Mesenchymal stem cell (in vitro differentiated cells and primary cell): Measurements from ENCODE around the gene NPTN. TPM values are rescaled to one million over a fixed set of nuclear protein-coding genes. Genes with fewer than 3 reads are reported as not detected.

ENCODE experiments used
- DNase-seq: peaks from one replicate; pipeline ENCODE4 v3.0.0-alpha.2; 2013
- H2AFZ ChIP-seq: one replicate; pipeline ENCODE4 v1.6.1; 2013; ENCODE audit warnings: low read depth, mild to moderate bottlenecking, control low read depth, inconsistent platforms, low read length, moderate library complexity
- H2AK5ac ChIP-seq: 2 replicates; pipeline ENCODE4 v1.6.1; 2013; ENCODE audit warnings: low read length, moderate library complexity, mild to moderate bottlenecking, inconsistent platforms; ENCODE audit not compliant: severe bottlenecking
- H2BK120ac ChIP-seq: one replicate; pipeline ENCODE4 v1.6.1; 2013; ENCODE audit warnings: low read depth, mild to moderate bottlenecking, inconsistent platforms, low read length, moderate library complexity
- H2BK12ac ChIP-seq, 2 experiments: one replicate each; pipeline ENCODE4 v1.6.1; 2013; ENCODE audit warnings: inconsistent platforms in 2 of 2, low read length in 2 of 2, mild to moderate bottlenecking in 2 of 2, moderate library complexity in 2 of 2, control low read depth in 1 of 2
- H2BK15ac ChIP-seq: one replicate; pipeline ENCODE4 v1.6.1; 2013; ENCODE audit warnings: mild to moderate bottlenecking, low read depth, inconsistent platforms; ENCODE audit not compliant: poor library complexity, severe bottlenecking
- H2BK5ac ChIP-seq: 2 replicates; pipeline ENCODE4 v1.6.1; 2013; ENCODE audit warnings: low read depth, mild to moderate bottlenecking, low read length, control low read depth, inconsistent platforms; ENCODE audit not compliant: poor library complexity, severe bottlenecking
- H3K14ac ChIP-seq, 2 experiments: one replicate each; pipeline ENCODE4 v1.6.1; 2013; ENCODE audit warnings: inconsistent platforms in 2 of 2, low read length in 2 of 2, control low read depth in 1 of 2, mild to moderate bottlenecking in 1 of 2, moderate library complexity in 1 of 2
- H3K18ac ChIP-seq, 2 experiments: one replicate each; pipeline ENCODE4 v1.6.1; 2013; ENCODE audit warnings: inconsistent platforms in 2 of 2, low read length in 2 of 2, control low read depth in 1 of 2, low read depth in 1 of 2, mild to moderate bottlenecking in 1 of 2
- H3K23ac ChIP-seq, 2 experiments: one replicate each; pipeline ENCODE4 v1.6.1; 2013; ENCODE audit warnings: inconsistent platforms in 2 of 2, low read length in 2 of 2, mild to moderate bottlenecking in 2 of 2, moderate library complexity in 2 of 2, control low read depth in 1 of 2
- H3K27ac ChIP-seq: 2 replicates; pipeline ENCODE4 v1.5.1; 2013; ENCODE audit warnings: mild to moderate bottlenecking, moderate library complexity, low read length, control low read depth, inconsistent platforms; ENCODE audit not compliant: poor library complexity, severe bottlenecking
- H3K27me3 ChIP-seq, 2 experiments: 2 replicates each; pipeline versions ENCODE4 v1.6.1 to v1.7.0; 2013; ENCODE audit warnings: low read length in 2 of 2, mild to moderate bottlenecking in 2 of 2, moderate library complexity in 2 of 2, control low read depth in 1 of 2, inconsistent platforms in 1 of 2; ENCODE audit not compliant: control insufficient read depth in 1 of 2, insufficient read depth in 1 of 2
- H3K36me3 ChIP-seq, 2 experiments: 2 replicates each; pipeline versions ENCODE4 v1.6.1 to v1.7.0; 2013; ENCODE audit warnings: low read length in 2 of 2, control low read depth in 1 of 2, inconsistent platforms in 1 of 2, low read depth in 1 of 2, mild to moderate bottlenecking in 1 of 2; ENCODE audit not compliant: insufficient read depth in 2 of 2, control insufficient read depth in 1 of 2
- H3K4ac ChIP-seq, 2 experiments: one replicate each; pipeline ENCODE4 v1.6.1; 2013; ENCODE audit warnings: inconsistent platforms in 2 of 2, low read length in 2 of 2, mild to moderate bottlenecking in 2 of 2, moderate library complexity in 2 of 2, control low read depth in 1 of 2, low read depth in 1 of 2
- H3K4me1 ChIP-seq: 2 replicates; pipeline ENCODE4 v1.6.1; 2013; ENCODE audit warnings: low read depth, low read length, control low read depth; ENCODE audit not compliant: control insufficient read depth, insufficient read depth
- H3K4me2 ChIP-seq: 2 replicates; pipeline ENCODE4 v1.6.1; 2013; ENCODE audit warnings: low read length, mild to moderate bottlenecking, inconsistent platforms; ENCODE audit not compliant: poor library complexity, severe bottlenecking
- H3K4me3 ChIP-seq, 2 experiments: 2 replicates each; pipeline versions ENCODE4 v1.5.1 to v1.7.0; 2013; ENCODE audit warnings: low read length in 2 of 2, mild to moderate bottlenecking in 2 of 2, control low read depth in 1 of 2, low read depth in 1 of 2; ENCODE audit not compliant: insufficient read depth in 1 of 2
- H3K79me1 ChIP-seq: replicated peaks from 2 replicates; pipeline ENCODE4 v1.6.1; 2013; ENCODE audit warnings: mild to moderate bottlenecking, control low read depth, low read length, inconsistent platforms; ENCODE audit not compliant: poor library complexity, severe bottlenecking
- H3K9ac ChIP-seq: 2 replicates; pipeline ENCODE4 v1.7.0; 2013; ENCODE audit warnings: mild to moderate bottlenecking, low read length, moderate library complexity
- H3K9me3 ChIP-seq: 2 replicates; pipeline ENCODE4 v1.7.0; 2013; ENCODE audit warnings: mild to moderate bottlenecking, low read length; ENCODE audit not compliant: control insufficient read depth
- H4K8ac ChIP-seq: one replicate; pipeline ENCODE4 v1.6.1; 2013; ENCODE audit warnings: inconsistent platforms, mild to moderate bottlenecking, low read length, moderate library complexity
- H4K91ac ChIP-seq: one replicate; pipeline ENCODE4 v1.6.1; 2013; ENCODE audit warnings: mild to moderate bottlenecking, low read length, inconsistent platforms
- WGBS: methylation state at CpG from one replicate; pipeline ENCODE4 v1.1.7; 2013; ENCODE audit warnings: mixed read lengths; 5-methylcytosine and 5-hydroxymethylcytosine counted together
- polyA plus RNA-seq, 2 experiments: library from polyadenylated mRNA; stranded (reverse); fragments of 200-250 nt; gene quantifications; one replicate each; pipeline ENCODE4 v1.2.3, GENCODE V29; 2013

NPTN gene
- 177 TPM for polyA plus RNA-seq (2013, experiment 1 of 2)
- 174 TPM for polyA plus RNA-seq (2013, experiment 2 of 2)

DNA sequence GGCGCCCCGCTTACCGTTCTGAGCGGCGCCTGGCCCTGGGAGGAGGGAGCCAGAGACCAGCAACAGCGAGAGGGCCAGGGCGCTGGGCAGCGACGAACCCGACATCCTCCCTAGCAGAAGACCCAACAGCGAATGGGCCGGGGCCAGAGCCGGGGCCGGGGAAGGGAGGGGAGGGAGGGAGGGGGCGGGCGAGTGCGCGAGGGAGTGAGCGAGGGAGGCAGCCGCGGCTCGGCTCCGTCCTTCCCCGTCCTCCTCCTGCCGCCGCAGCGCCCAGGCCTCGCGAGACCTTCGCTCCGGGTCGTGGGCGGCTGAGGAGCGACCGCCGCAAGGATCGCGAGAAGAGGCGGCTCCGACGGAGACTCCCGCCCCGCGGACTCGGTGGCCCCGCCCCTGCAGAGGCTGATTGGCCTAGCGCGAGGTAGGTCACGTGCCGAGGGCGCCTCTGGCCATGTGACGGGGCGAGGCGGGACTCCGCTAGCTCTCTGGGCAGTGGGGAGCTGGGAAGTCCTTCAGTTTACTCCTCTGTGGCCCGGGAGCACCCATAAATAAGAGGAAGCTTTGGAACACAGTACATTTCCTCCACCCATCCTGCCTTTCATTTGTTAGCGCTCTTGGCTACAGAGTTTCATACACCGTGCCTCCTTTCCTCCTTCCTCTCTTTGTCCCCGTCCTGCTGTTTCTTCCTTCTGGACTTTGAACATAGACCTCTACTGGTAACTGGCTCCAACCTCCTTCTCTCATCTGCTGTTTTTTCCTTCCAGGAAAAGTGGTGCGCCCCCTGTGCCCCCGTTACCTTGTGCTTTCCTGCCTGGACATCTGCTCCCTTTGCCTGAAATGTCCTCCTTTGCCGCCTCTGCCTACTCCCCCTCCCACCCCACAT, at the start of gene NPTN:
TSS of gene NPTN (minus strand) at position 279 of the 880 bp plus-strand sequence. CDS start at position 105, 174 bp downstream.
- Histone ChIP-seq H2BK15ac (peak within 1 kb of the TSS; percentile 92), H2BK120ac (peak within 1 kb of the TSS; percentile 97), H3K4ac (peak within 1 kb of the TSS; percentile 98 to 99), H3K4me3 (peak within 1 kb of the TSS; percentile 81 to 96), H3K4me2 (peak within 1 kb of the TSS; percentile 85), H3K9ac (peak within 1 kb of the TSS; percentile 96), H3K27ac (peak within 1 kb of the TSS; percentile 100), H4K8ac (peak within 1 kb of the TSS; percentile 98), H2AK5ac (peak within 1 kb of the TSS; percentile 97), H3K23ac (peak within 1 kb of the TSS; percentile 90 to 98), H3K9me3 (no peaks in the 10 kb centered on the region), H2BK5ac (peak within 1 kb of the TSS; percentile 97), H3K18ac (peak within 1 kb of the TSS; percentile 97 to 100), H3K14ac (peak within 1 kb of the TSS; percentile 99 to 100), H3K36me3 (no peaks in the 10 kb centered on the region), H2BK12ac (peak within 1 kb of the TSS; percentile 97 to 99), H3K79me1 (no peaks in the 10 kb centered on the region), H3K27me3 (no peaks in the 10 kb centered on the region), H3K4me1 (peaks cover 10% of the 10 kb centered on the region), H2AFZ (peak within 1 kb of the TSS; percentile 29), H4K91ac (peak within 1 kb of the TSS; percentile 97)
- DNase-seq, result peak; percentile 98
- 2% methylated on average over 51 of the region's 62 CpGs for WGBS

DNA sequence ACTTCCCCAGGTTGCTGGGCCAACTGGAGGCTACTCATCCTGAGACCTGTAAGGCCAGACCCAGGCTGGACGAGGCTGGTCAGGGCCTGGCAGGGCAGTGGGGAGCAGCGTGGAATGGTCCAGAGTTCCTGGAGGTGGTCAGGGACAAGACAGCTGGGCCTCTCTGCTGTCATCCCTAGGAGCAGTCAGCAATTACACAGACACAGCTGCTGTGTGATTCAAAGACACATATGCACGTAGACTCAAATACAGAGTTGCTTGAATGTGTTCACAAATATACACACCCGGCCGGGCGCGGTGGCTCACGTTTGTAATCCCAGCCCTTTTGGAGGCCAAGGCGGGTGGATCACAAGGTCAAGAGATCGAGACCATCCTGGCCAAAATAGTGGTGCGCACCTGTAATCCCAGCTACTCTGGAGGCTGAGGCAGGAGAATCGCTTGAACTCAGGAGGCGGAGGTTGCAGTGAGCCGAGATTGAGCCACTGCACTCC, 49.5 kb upstream of the NPTN start:
- H3K79me1 ChIP-seq, result peaks cover 7% of the 10 kb centered on the region
- DNase-seq, result no peak
- peak overlapping the region in 1 of 2 experiments; percentile 65 for H3K4ac ChIP-seq
- H2BK120ac ChIP-seq, result no peak overlapping the region
- no peak overlapping the region for H3K27ac ChIP-seq
- 86% methylated on average over 14 of the region's 14 CpGs for whole genome bisulfite sequencing
- H3K9me3 ChIP-seq, result no peaks in the 10 kb centered on the region
- H3K18ac ChIP-seq, result no peak overlapping the region
- H3K4me3 ChIP-seq, result no peak overlapping the region
- H3K14ac ChIP-seq, result peak overlapping the region in 1 of 2 experiments; percentile 82
- H4K91ac ChIP-seq, result peak overlapping the region; percentile 15
- H3K27me3 ChIP-seq, result peaks cover 0 to 4% of the 10 kb centered on the region in 2 experiments
- no peak overlapping the region for H4K8ac ChIP-seq
- H3K4me2 ChIP-seq, result no peak overlapping the region
- H2AFZ ChIP-seq, result no peak overlapping the region
- peak overlapping the region in 1 of 2 experiments; percentile 83 for H2BK12ac ChIP-seq
- peaks cover 23% of the 10 kb centered on the region for H3K4me1 ChIP-seq
- H2BK15ac ChIP-seq, result no peak overlapping the region
- peaks cover 0 to 3% of the 10 kb centered on the region in 2 experiments for H3K36me3 ChIP-seq
- H3K23ac ChIP-seq, result peak overlapping the region in 1 of 2 experiments; percentile 96
- no peak overlapping the region for H2AK5ac ChIP-seq
- no peak overlapping the region for H2BK5ac ChIP-seq
- no peak overlapping the region for H3K9ac ChIP-seq

DNA sequence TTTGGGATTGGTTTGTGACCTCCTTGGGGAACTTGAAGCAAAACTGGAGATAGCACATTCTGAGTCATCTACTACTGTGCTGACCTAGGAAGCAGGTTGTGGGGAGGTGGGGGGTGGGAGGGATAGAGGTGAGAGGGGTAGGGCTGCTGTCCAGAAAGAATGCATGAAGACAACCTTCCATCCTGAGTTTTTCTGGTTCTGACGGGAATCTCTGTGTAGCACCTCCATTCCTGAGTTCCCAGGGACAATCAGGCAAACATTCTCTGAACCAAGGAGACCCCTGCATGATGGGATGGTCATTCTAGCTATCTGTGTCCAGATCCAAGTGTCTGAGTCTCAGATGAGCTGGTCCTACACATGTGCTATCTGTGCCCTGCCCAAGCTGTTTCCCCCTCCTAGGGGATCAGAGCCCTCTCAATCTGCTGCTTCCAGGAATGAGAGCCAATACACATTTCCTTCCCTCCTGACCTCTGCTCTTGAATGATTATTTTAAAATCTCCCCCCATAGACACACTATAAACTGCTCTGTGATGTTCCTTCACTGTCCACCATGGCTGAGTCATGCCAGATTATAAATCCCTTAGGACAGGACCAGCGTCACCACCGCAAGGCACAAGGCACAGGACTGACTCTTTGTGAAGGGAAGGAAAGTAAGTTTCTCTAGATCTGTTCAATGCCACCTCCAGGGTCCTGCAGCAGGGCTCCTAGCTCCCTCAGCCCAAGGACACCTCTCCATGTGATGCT, 48.8 kb upstream of the NPTN start:
- Histone ChIP-seq H3K9ac (no peak overlapping the region), H2BK12ac (peak overlapping the region in 1 of 2 experiments; percentile 83), H2BK15ac (no peak overlapping the region), H4K8ac (no peak overlapping the region), H2AFZ (no peak overlapping the region), H2AK5ac (no peak overlapping the region), H3K36me3 (peaks cover 0 to under 1% of the 10 kb centered on the region in 2 experiments), H3K4me3 (no peak overlapping the region), H3K14ac (peak overlapping the region in 1 of 2 experiments; percentile 82), H3K27me3 (peaks cover 0 to 4% of the 10 kb centered on the region in 2 experiments), H3K27ac (no peak overlapping the region), H3K4ac (peak overlapping the region in 1 of 2 experiments; percentile 65), H3K4me1 (peaks cover 16% of the 10 kb centered on the region), H2BK5ac (no peak overlapping the region), H3K9me3 (no peaks in the 10 kb centered on the region), H3K79me1 (peaks cover 7% of the 10 kb centered on the region), H3K4me2 (no peak overlapping the region), H3K23ac (peak overlapping the region in 1 of 2 experiments; percentile 96), H2BK120ac (no peak overlapping the region), H3K18ac (no peak overlapping the region), H4K91ac (peak overlapping the region; percentile 15)
- peak; percentile 77 for DNase-seq
- WGBS, result 49% methylated on average over 3 of the region's 3 CpGs
